ENCODE measurements around the gene TNFSF11. TPM values are rescaled to one million over a fixed set of nuclear protein-coding genes. Genes with fewer than 3 reads are reported as not detected.

The TNFSF11 gene
- total and polyA plus RNA-seq, 2 donors from 2014 or later: 0.22 TPM; not detected in 1

- TF ChIP-seq, protein P1, sequence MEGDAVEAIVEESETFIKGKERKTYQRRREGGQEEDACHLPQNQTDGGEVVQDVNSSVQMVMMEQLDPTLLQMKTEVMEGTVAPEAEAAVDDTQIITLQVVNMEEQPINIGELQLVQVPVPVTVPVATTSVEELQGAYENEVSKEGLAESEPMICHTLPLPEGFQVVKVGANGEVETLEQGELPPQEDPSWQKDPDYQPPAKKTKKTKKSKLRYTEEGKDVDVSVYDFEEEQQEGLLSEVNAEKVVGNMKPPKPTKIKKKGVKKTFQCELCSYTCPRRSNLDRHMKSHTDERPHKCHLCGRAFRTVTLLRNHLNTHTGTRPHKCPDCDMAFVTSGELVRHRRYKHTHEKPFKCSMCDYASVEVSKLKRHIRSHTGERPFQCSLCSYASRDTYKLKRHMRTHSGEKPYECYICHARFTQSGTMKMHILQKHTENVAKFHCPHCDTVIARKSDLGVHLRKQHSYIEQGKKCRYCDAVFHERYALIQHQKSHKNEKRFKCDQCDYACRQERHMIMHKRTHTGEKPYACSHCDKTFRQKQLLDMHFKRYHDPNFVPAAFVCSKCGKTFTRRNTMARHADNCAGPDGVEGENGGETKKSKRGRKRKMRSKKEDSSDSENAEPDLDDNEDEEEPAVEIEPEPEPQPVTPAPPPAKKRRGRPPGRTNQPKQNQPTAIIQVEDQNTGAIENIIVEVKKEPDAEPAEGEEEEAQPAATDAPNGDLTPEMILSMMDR (IDR thresholded peaks at IDR 0.05; ENCODE audit: borderline replicate concordance, extremely low read depth, insufficient read depth): no peak
- H3K36me3 ChIP-seq (ENCODE audit: control insufficient read depth in 2 of 3, insufficient read depth in 3 of 3, low read length in 3 of 3): no peaks in the 10 kb centered on the region
- no peaks in the 10 kb centered on the region for H3K4me1 ChIP-seq (ENCODE audit: control insufficient read depth in 2 of 3, insufficient read depth in 2 of 3, low read depth in 1 of 3, low read length in 3 of 3)
- H3K27me3 ChIP-seq (ENCODE audit: control insufficient read depth, insufficient read depth, low read length): no peaks in the 10 kb centered on the region
- DNase-seq: no peak
- peak; percentile 91 for FAIRE-seq
- H3K9ac ChIP-seq (ENCODE audit: low read length in 3 of 3): no peak overlapping the region
- no peak overlapping the region for H3K27ac ChIP-seq (ENCODE audit: low read depth in 2 of 2, low read length in 2 of 2)
- intact Hi-C loops (cut with DNase I): no loop called here
- no peak overlapping the region for H3K4me3 ChIP-seq (ENCODE audit: low read length in 3 of 3)
- H3K9me3 ChIP-seq (ENCODE audit: control insufficient read depth in 2 of 3, insufficient read depth in 1 of 3, low read length in 3 of 3): no peaks in the 10 kb centered on the region
These were observed 80.3 kb downstream of the TNFSF11 start for GRCh38 chr13:42654212-42654611.

DNA sequence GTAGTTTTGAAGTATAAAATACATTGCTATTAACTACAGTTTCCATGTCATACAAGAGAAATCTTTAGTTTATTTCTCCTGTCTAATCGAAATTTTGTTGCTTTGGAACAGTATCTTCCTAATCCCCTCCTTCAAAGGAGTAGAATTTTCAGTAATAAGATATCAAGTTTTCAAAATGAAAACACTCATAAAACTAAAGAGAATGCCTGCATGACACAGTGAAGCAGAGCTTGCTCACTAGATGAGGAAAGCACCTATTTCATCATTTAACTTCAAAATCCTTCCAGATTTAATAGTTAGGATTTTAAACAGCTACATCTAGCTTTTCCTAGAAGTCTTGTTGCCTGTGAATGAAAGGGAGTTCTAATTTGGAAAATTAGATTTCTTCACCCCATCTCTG, 80.8 kb downstream of the TNFSF11 start:
- H3K4me3 ChIP-seq (ENCODE audit: low read length in 3 of 3): no peak overlapping the region
- H3K36me3 ChIP-seq (ENCODE audit: control insufficient read depth in 2 of 3, insufficient read depth in 3 of 3, low read length in 3 of 3): no peaks in the 10 kb centered on the region
- no peak for FAIRE-seq
- intact Hi-C loops (cut with DNase I): no loop called here
- TF ChIP-seq, protein P1 (IDR thresholded peaks at IDR 0.05; ENCODE audit: borderline replicate concordance, extremely low read depth, insufficient read depth): no peak
- H3K9ac ChIP-seq (ENCODE audit: low read length in 3 of 3): no peak overlapping the region
- no peaks in the 10 kb centered on the region for H3K9me3 ChIP-seq (ENCODE audit: control insufficient read depth in 2 of 3, insufficient read depth in 1 of 3, low read length in 3 of 3)
- H3K4me1 ChIP-seq (ENCODE audit: control insufficient read depth in 2 of 3, insufficient read depth in 2 of 3, low read depth in 1 of 3, low read length in 3 of 3): no peaks in the 10 kb centered on the region
- no peaks in the 10 kb centered on the region for H3K27me3 ChIP-seq (ENCODE audit: control insufficient read depth, insufficient read depth, low read length)
- DNase-seq: no peak
- H3K27ac ChIP-seq (ENCODE audit: low read depth in 2 of 2, low read length in 2 of 2): no peak overlapping the region

GRCh38 chr13:42656161-42656560, 82.2 kb downstream of the TNFSF11 start:
- no peak for FAIRE-seq
- Histone ChIP-seq H3K27ac (ENCODE audit: low read depth in 2 of 2, low read length in 2 of 2) (no peak overlapping the region), H3K9me3 (ENCODE audit: control insufficient read depth in 2 of 3, insufficient read depth in 1 of 3, low read length in 3 of 3) (no peaks in the 10 kb centered on the region), H3K4me3 (ENCODE audit: low read length in 3 of 3) (no peak overlapping the region), H3K9ac (ENCODE audit: low read length in 3 of 3) (no peak overlapping the region), H3K27me3 (ENCODE audit: control insufficient read depth, insufficient read depth, low read length) (no peaks in the 10 kb centered on the region), H3K36me3 (ENCODE audit: control insufficient read depth in 2 of 3, insufficient read depth in 3 of 3, low read length in 3 of 3) (no peaks in the 10 kb centered on the region), H3K4me1 (ENCODE audit: control insufficient read depth in 2 of 3, insufficient read depth in 2 of 3, low read depth in 1 of 3, low read length in 3 of 3) (no peaks in the 10 kb centered on the region)
- TF ChIP-seq, protein P1 (IDR thresholded peaks at IDR 0.05; ENCODE audit: borderline replicate concordance, extremely low read depth, insufficient read depth): no peak
- intact Hi-C loops (cut with DNase I): no loop called here
- DNase-seq: peak in 2 of 5 donors; percentile 27 to 32

GRCh38 chr13:42656958-42657357, 83.0 kb downstream of the TNFSF11 start:
- Histone ChIP-seq H3K27me3 (ENCODE audit: control insufficient read depth, insufficient read depth, low read length) (no peaks in the 10 kb centered on the region), H3K9me3 (ENCODE audit: control insufficient read depth in 2 of 3, insufficient read depth in 1 of 3, low read length in 3 of 3) (no peaks in the 10 kb centered on the region), H3K27ac (ENCODE audit: low read depth in 2 of 2, low read length in 2 of 2) (no peak overlapping the region), H3K9ac (ENCODE audit: low read length in 3 of 3) (no peak overlapping the region), H3K36me3 (ENCODE audit: control insufficient read depth in 2 of 3, insufficient read depth in 3 of 3, low read length in 3 of 3) (no peaks in the 10 kb centered on the region), H3K4me3 (ENCODE audit: low read length in 3 of 3) (no peak overlapping the region), H3K4me1 (ENCODE audit: control insufficient read depth in 2 of 3, insufficient read depth in 2 of 3, low read depth in 1 of 3, low read length in 3 of 3) (no peaks in the 10 kb centered on the region)
- intact Hi-C loops (cut with DNase I): no loop called here
- DNase-seq (no peak), FAIRE-seq (no peak)
- TF ChIP-seq, protein P1 (IDR thresholded peaks at IDR 0.05; ENCODE audit: borderline replicate concordance, extremely low read depth, insufficient read depth): no peak

All from kidney (tissue), 14 donors.